ENCODE results near the gene CENPL.
"Not testable (repeated sequence)": the region's sequence is repeated elsewhere in the genome, so short reads cannot be mapped to it uniquely, and the experiment has no call there.

The CENPL gene

GRCh38 chr1:173824315-173825081, at the start of gene CENPL, which contains the start of gene DARS2:
CENPL (minus strand) TSS chr1:173824883; CDS start chr1:173811299, 13,584 bp downstream.
DARS2 (plus strand) TSS chr1:173824673; CDS start chr1:173825230, 557 bp downstream.
- DNase-seq, result peak; percentile 94 to 98

DNA sequence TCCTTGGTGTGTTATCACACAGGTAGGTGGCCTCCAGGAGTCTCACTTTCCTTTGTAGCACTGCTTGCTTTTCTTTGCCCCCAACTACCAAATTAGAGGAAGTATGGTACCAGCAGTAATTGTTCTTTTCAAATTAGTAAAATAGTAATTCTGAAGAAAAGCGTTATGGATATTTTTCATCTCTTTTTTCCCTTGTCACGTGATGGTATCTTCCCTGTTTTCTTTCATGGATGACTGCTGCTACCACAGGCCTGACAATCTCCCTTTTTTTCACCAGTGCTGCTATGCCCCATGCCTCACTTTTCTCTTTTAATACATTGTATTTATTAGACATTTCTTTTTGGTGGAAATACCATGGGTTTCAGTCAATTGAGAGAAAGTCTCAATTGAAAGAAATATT, 46.8 kb upstream of the CENPL start:
- no peak for DNase-seq

GRCh38 chr1:173871091-173871490, 46.4 kb upstream of the CENPL start:
- no peak for DNase-seq

- no peak for DNase-seq
These were observed 45.8 kb upstream of the CENPL start for GRCh38 chr1:173870252-173871075.

DNA sequence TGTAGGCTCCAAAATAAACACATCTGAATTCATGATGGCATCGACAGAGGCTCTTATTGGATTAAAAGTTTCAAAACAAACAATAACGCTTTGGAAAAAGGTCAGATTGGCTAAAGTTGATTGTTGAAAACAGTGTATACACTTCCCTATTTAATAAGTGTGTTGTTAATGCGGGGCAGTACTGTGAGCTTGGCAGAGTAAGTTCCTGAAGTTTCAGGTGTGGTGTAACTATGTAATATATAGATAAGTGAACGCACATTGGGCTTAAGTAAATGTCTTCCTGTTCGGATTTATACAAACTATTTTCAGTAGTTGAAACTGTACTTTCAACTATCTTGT, 44.3 kb upstream of the CENPL start:
- no peak for DNase-seq

- DNase-seq, result peak; percentile 85 to 87
These were observed 43.8 kb upstream of the CENPL start, which contains the start of gene ZBTB37 for GRCh38 chr1:173868266-173869020. ZBTB37 (plus strand) TSS chr1:173868380; CDS start chr1:173870226, 1,846 bp downstream.

DNA sequence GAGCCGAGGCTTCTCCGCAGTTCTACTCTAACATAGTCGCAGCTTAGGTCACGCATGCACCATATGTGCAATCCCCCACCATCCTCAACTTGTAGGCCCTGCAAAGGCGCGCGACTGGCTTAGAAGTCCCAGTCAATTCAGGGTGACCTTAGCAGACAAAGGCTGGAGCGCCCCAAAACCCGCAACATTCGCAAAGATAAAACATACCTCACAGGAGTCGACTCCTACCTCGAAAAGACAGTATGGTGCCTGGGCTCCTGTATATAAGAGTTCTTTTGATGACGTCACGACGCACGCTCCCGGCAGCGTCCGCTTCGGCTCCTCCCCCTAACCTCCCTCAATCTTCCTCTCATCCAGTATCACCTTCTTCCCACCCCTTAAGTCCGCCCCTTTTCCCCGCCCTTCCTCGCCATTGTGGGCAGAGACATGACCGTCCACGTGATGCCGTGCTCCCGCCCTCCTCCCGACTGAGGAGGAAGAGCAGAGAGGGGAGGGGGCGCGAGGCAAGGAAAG, 43.1 kb upstream of the CENPL start, which contains the start of gene GAS5:
GAS5 (minus strand) TSS at position 237 of the 513 bp plus-strand sequence.
- DNase-seq, result peak; percentile 99

GRCh38 chr1:173867141-173867752, 42.6 kb upstream of the CENPL start:
- DNase-seq, result no peak

GRCh38 chr1:173866413-173867115, 41.9 kb upstream of the CENPL start:
- no peak for DNase-seq

GRCh38 chr1:173865468-173866164, 40.9 kb upstream of the CENPL start:
- DNase-seq, result no peak

- DNase-seq, result no peak
These were observed 39.6 kb upstream of the CENPL start for GRCh38 chr1:173864179-173864867.

DNA sequence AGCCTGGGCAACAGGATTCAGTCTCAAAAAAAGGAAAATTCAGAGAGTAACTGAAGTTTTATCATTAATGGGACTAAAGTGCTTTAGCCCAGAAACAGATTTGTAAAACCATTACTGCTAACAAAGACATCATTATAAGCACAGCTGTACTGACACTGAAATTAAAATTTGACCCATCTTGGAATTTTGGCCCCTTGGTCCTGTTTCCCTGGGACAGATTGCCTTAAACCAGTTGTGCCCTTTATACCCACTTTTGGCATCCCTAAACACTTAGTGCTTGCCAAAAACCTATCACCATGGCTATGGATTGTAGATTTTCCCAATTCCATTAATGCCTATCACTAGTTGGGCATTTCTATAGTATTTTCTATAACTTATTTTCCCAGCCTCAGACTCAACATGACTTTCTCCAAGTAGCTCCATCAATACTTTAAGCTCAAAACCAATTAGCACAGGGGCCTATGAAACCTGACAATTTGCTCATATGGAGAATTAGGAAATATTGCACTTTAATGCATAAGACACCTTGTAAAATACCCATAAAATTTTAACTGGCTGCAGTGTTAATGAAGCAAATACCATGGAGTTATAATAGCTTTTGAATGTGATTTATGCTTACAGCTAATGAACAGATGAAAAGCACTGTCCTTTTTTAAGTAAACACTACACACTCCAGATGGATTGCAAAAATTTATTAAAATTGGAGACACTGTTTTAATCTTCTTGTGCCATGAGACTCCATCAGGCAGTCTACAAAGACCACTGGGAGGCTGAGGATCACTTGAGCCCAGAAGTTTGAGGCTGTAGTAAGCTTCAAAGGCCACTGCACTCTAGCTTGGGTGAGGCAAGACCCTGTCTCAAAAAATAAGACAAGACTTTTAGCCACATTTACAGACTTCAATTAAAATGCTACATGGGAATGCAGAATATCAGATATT, 38.8 kb upstream of the CENPL start:
- no peak for DNase-seq

- DNase-seq, result peak in 1 of 2 experiments; percentile 30
These were observed 38.1 kb upstream of the CENPL start for GRCh38 chr1:173862769-173863223.

DNA sequence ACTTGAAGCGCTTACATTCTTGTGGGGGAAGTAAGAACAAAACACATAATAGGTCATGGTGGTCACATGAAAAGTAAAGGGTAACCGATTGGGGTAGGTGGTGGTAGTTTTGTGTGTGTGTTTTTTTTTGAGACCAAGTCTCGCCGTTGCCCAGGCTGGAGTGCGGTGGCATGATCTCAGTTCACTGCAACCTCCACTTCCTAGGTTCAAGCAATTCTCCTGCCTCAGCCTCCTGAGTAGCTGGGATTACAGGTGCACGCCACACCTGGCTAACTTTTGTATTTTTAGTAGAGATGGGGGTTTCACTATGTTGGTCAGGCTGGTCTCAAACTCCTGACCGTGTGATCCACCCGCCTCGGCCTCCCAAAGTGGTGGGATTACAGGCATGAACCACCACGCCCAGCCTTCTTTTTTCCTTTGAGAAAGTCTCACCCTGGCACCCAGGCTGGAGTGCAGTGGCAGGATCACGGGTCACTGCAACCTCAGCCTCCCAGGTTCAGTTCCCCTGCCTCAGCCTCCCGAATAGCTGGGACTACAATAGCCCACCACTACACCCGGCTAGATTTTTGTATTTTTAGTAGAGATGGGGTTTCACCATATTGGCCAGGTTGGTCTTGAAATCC, 37.6 kb upstream of the CENPL start:
- peak in 1 of 2 experiments; percentile 30 for DNase-seq

- no peak for DNase-seq
These were observed 37.1 kb upstream of the CENPL start for GRCh38 chr1:173861731-173862145.

DNA sequence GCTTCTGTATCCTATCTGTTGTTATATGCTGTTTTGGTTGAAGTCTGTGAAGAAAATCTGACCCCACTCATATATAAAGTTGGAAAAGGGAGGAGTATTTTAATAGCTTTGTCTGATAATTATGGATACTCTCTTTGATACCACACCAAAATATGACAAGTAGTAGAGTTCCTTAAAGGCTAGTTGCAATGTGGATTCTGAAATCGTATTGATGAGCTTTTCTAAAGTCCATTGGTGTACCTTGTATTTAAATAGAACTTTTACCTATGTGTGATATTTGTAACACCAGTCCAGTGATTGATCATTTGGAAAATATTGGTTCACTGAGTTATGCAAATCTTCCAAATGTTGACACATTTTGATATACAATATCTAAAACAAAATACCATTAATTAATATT, 35.4 kb upstream of the CENPL start:
- DNase-seq, result no peak

GRCh38 chr1:173859547-173859946, 34.9 kb upstream of the CENPL start:
- not testable (repeated sequence) for DNase-seq

DNA sequence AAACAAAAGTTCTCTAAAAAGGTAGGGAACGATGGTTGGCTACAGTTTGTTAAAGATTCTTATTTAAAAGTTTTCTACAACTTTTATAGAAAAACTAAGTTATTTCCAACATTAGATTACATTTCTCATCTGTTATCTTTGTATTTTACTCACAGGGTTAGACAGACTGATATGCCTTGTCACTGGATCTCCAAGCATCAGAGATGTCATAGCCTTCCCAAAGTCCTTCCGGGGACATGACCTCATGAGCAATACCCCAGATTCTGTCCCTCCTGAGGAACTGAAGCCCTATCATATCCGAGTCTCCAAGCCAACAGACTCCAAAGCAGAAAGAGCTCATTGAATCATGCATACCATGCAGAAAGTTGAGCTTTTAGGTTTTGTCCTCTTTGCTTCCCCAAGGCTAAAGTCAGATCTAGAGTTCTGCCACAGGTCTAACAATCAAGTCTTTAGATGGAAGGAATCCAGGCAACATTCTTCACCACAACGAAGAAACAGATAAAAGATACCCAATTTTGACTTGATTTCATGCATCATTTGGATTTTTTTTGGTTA, 32.8 kb upstream of the CENPL start:
- DNase-seq, result no peak
